Measurements from ENCODE around the gene ACAP3. TPM values are rescaled to one million over a fixed set of nuclear protein-coding genes. Genes with fewer than 3 reads are reported as not detected.

The ACAP3 gene
- total RNA-seq, 1 donor from 2014 or later, result 97.3 TPM

GRCh38 chr1:1305300-1306069 lies 2.2 kb downstream of the ACAP3 start:
- no peak for TF ChIP-seq CTCF (IDR thresholded peaks at IDR 0.05; ENCODE audit: unreplicated experiment)
- peak overlapping the region; percentile 80 for H3K4me3 Mint-ChIP-seq
- peak overlapping the region; percentile 93 for H3K27ac Mint-ChIP-seq
- no peaks in the 10 kb centered on the region for H3K9me3 Mint-ChIP-seq
- no peak for DNase-seq (ENCODE audit: low spot score in 2 of 2, unreplicated experiment in 2 of 2)
- peaks cover 26% of the 10 kb centered on the region for H3K4me1 Mint-ChIP-seq
- H3K36me3 Mint-ChIP-seq, result no peaks in the 10 kb centered on the region
- H3K27me3 Mint-ChIP-seq (ENCODE audit: low read depth), result no peaks in the 10 kb centered on the region

GRCh38 chr1:1304331-1305299 lies 3.1 kb downstream of the ACAP3 start:
- peak overlapping the region; percentile 79 for H3K27ac Mint-ChIP-seq
- peak overlapping the region; percentile 80 for H3K4me3 Mint-ChIP-seq

GRCh38 chr1:1303736-1304135 lies 4.0 kb downstream of the ACAP3 start:
- no peaks in the 10 kb centered on the region for H3K36me3 Mint-ChIP-seq
- no peaks in the 10 kb centered on the region for H3K9me3 Mint-ChIP-seq
- no peak overlapping the region for H3K27ac Mint-ChIP-seq
- TF ChIP-seq CTCF (IDR thresholded peaks at IDR 0.05; ENCODE audit: unreplicated experiment), result no peak
- H3K4me1 Mint-ChIP-seq, result peaks cover 23% of the 10 kb centered on the region
- no peak for DNase-seq (ENCODE audit: low spot score in 2 of 2, unreplicated experiment in 2 of 2)
- H3K27me3 Mint-ChIP-seq (ENCODE audit: low read depth), result no peaks in the 10 kb centered on the region
- H3K4me3 Mint-ChIP-seq, result no peak overlapping the region

More at GRCh38 chr1:1304331-1305299, 3.1 kb downstream of the ACAP3 start:
- no peak for TF ChIP-seq CTCF (IDR thresholded peaks at IDR 0.05; ENCODE audit: unreplicated experiment)
- Mint-ChIP-seq H3K4me1 (peaks cover 26% of the 10 kb centered on the region), H3K27me3 (ENCODE audit: low read depth) (no peaks in the 10 kb centered on the region), H3K9me3 (no peaks in the 10 kb centered on the region), H3K36me3 (no peaks in the 10 kb centered on the region)
- DNase-seq (ENCODE audit: low spot score in 2 of 2, unreplicated experiment in 2 of 2), result peak; percentile 81 to 84

- H3K36me3 Mint-ChIP-seq, result no peaks in the 10 kb centered on the region
- no peak overlapping the region for H3K4me3 Mint-ChIP-seq
- no peak for DNase-seq (ENCODE audit: low spot score in 2 of 2, unreplicated experiment in 2 of 2)
- H3K4me1 Mint-ChIP-seq, result peaks cover 23% of the 10 kb centered on the region
- H3K9me3 Mint-ChIP-seq, result no peaks in the 10 kb centered on the region
- H3K27ac Mint-ChIP-seq, result no peak overlapping the region
- no peak for TF ChIP-seq CTCF (IDR thresholded peaks at IDR 0.05; ENCODE audit: unreplicated experiment)
- no peaks in the 10 kb centered on the region for H3K27me3 Mint-ChIP-seq (ENCODE audit: low read depth)
Observed at GRCh38 chr1:1302951-1303509, 4.7 kb downstream of the ACAP3 start.

GRCh38 chr1:1302006-1302430 lies 5.7 kb downstream of the ACAP3 start:
- H3K4me1 Mint-ChIP-seq, result peaks cover 21% of the 10 kb centered on the region
- no peak for DNase-seq (ENCODE audit: low spot score in 2 of 2, unreplicated experiment in 2 of 2)
- no peaks in the 10 kb centered on the region for H3K27me3 Mint-ChIP-seq (ENCODE audit: low read depth)
- peak; percentile 44 for TF ChIP-seq CTCF (IDR thresholded peaks at IDR 0.05; ENCODE audit: unreplicated experiment)
- no peak overlapping the region for H3K4me3 Mint-ChIP-seq
- H3K27ac Mint-ChIP-seq, result no peak overlapping the region
- no peaks in the 10 kb centered on the region for H3K9me3 Mint-ChIP-seq
- H3K36me3 Mint-ChIP-seq, result no peaks in the 10 kb centered on the region
